Measurements from ENCODE around the gene ZNHIT2.
"Not testable (repeated sequence)": the region's sequence is repeated elsewhere in the genome, so short reads cannot be mapped to it uniquely, and the experiment has no call there.

Gene ZNHIT2

GRCh38 chr11:65118891-65119669, 1.6 kb upstream of the ZNHIT2 start:
- not testable (repeated sequence) for FAIRE-seq

GRCh38 chr11:65118097-65118837, 766 bp upstream of the ZNHIT2 start:
- no peak for FAIRE-seq

- no peak for FAIRE-seq
Observed at GRCh38 chr11:65116370-65117205, 913 bp downstream of the ZNHIT2 start.

- no peak for FAIRE-seq
Observed at GRCh38 chr11:65115361-65116082, 2.0 kb downstream of the ZNHIT2 start.

DNA sequence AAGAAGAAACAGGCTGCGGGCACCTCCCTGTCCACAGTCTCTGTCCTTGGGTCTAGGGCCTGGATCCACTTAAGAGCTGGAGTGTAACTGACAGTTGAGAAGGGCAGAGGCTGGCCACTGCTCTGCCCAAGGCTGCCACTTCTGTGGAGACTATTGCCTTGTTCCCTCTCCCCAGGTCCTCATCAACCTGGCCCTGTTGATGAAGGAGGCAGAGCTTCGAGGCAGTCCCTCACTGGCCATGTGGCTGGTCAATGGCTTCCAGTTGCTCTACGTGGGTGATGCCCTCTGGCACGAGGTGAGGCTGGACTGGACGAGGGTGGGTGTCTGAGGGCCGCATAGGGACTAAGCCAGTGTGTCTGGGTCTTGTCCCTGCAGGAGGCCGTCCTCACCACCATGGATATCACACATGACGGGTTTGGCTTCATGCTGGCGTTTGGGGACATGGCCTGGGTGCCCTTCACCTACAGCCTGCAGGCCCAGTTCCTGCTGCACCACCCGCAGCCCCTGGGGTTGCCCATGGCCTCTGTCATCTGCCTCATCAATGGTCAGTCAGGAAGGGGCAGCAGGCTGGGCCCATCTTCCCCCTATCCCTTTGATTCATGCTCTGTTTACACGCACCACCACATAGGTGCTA, 2.8 kb downstream of the ZNHIT2 start:
- no peak for FAIRE-seq

- FAIRE-seq: no peak
Observed at GRCh38 chr11:65113839-65114238, 3.7 kb downstream of the ZNHIT2 start.

- FAIRE-seq: no peak
Observed at GRCh38 chr11:65113361-65113756, 4.1 kb downstream of the ZNHIT2 start.

GRCh38 chr11:65112546-65113360, 4.7 kb downstream of the ZNHIT2 start:
- FAIRE-seq: no peak

- no peak for FAIRE-seq
Observed at GRCh38 chr11:65111744-65112545, 5.6 kb downstream of the ZNHIT2 start, which contains the start of gene TM7SF2. Gene TM7SF2 (plus strand): TSS chr11:65111872. CDS start chr11:65112016, 144 bp downstream.

GRCh38 chr11:65111159-65111743, 6.2 kb downstream of the ZNHIT2 start:
- no peak for FAIRE-seq

DNA sequence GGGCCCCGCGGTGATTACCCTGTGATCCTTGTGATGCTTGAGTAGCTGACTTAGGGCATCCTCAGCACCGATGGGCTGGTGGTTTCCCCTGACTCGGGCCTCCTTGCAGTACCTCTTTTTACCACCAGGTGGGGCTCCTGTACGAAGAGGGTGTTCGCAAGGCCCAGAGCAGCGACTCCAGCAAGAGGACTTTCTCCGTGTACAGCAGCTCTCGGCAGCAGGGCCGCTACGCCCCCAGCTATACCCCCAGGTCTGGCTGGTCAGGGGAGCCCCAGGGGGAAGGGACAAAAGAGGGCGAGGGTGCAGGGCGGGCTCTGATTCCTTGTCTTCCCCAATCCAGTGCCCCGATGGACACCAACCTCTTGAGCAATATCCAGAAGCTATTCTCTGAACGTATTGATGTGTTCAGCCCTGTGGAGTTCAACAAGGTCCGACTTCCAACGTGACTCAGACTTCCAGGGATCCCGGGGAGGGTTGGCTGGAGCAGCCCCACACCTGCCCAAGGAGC, 7.1 kb downstream of the ZNHIT2 start:
- no peak for FAIRE-seq

GRCh38 chr11:65109231-65110198, 8.0 kb downstream of the ZNHIT2 start:
- FAIRE-seq: no peak

DNA sequence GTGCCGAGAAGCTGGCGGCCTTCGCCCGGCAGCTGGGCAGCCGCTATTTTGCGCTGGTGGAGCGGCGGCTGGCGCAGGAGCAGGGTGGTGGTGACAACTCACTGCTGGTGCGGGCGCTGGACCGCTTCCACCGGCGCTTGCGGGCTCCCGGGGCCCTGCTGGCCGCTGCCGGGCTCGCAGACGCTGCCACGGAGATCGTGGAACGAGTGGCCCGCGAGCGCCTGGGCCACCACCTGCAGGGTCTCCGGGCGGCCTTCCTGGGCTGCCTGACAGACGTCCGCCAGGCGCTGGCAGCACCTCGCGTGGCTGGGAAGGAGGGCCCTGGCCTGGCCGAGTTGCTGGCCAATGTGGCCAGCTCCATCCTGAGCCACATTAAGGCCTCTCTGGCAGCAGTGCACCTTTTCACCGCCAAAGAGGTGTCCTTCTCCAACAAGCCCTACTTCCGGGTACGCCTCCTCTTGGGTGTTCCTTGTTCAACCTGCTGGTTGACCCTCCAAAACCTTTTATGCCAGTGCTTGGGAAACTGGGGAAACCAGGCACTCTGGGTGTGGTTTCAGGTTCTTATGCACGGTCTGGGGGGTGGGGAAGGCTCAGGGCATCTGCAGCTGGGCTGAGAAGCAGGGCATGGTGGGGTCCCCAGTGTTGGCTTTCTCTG, 8.9 kb downstream of the ZNHIT2 start:
- FAIRE-seq: no peak

GRCh38 chr11:65107751-65108468, 9.6 kb downstream of the ZNHIT2 start:
- no peak for FAIRE-seq

- no peak for FAIRE-seq
Observed at GRCh38 chr11:65107078-65107477, 10.4 kb downstream of the ZNHIT2 start.

GRCh38 chr11:65104628-65105027, 12.9 kb downstream of the ZNHIT2 start:
- FAIRE-seq: no peak

- no peak for FAIRE-seq
Observed at GRCh38 chr11:65103476-65103875, 14.0 kb downstream of the ZNHIT2 start.

Data from A204.1 (cell line).